Measurements from ENCODE around the gene CORO1C. TPM values are rescaled to one million over a fixed set of nuclear protein-coding genes. Genes with fewer than 3 reads are reported as not detected.
"Not testable (repeated sequence)": the region's sequence is repeated elsewhere in the genome, so short reads cannot be mapped to it uniquely, and the experiment has no call there.

Gene CORO1C
- total RNA-seq, 1 donor from 2014 or later, result 39.2 TPM

DNA sequence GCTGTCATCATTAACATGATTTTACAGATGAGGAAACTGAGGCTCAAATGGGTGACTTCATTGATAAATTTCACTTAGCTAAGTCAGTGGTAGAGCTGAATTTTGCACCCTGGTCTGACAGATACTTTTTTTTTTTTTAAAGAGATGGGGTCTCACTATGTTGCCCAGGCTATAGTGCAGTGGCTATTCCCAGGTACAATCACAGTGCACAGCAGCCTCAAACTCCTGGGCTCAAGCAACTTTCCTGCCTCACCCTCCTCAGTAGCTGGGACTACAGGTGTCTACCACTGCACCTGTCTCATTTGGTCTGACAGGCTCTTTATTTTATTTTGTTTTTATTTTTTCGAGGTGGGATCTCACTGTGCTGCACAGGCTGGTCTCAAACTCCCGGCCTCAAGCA is 24.2 kb upstream of the CORO1C start:
- DNase-seq (ENCODE audit: low spot score) (no peak), ATAC-seq (no peak)

DNA sequence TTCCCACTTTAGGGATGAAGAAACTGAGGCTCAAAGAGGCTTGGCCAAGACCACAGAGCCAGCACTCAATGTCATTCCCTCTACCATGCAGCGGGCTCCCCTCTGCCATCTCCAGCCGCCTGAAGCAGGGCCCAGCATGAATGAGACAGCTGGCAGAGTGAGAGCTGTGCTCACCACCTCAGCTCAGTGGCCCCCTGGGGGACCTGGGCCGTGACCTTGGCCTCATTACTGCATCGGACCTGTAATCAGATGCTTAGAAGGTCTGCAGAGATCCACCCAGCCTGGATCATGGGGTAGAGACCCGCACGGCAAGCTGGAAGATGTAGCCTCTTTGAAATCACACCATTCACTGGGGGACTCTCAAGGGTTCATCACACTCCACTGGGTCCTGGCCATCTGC is 22.7 kb upstream of the CORO1C start:
- DNase-seq (ENCODE audit: low spot score) (no peak), ATAC-seq (no peak)

DNA sequence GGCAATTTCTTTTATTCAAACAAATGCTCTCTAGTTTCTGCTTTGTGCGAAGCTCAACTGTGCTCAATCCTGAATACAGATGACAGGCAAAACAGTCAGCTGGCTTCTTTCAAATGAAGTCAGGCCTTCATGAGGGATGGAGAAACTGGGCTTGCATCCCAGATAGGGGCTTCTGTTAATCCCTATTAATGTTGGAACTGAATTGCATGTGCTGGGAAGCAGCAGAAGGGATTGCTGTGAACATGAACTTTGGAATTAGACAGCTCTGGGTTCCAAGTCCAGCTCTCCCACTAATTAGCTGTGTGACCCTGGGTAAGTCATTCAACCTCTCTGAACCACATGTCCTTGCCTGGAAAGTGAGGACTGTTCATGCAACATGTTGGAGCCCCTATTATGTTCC is 21.1 kb upstream of the CORO1C start:
- ATAC-seq, result no peak
- DNase-seq (ENCODE audit: low spot score), result no peak

DNA sequence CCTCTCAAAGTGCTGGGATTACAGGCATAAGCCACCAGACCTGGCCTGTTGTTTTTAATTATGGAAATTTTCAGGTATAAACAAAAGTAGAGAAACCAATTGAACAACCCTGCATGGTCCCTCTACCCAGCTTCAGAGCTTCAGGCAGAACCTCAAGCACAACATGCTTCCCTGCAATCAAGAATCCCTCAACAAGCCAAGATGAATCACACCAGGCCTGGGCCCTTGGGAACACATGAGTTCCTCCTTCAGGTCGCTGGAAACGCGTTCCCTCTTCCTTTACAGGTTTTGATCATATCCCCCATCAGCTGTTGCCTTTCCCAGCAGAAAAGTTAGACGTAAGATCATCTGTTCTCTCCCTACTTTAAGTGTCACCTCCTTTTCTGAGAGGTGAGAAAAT is 20.5 kb upstream of the CORO1C start:
- DNase-seq (ENCODE audit: low spot score) (no peak), ATAC-seq (no peak)

DNA sequence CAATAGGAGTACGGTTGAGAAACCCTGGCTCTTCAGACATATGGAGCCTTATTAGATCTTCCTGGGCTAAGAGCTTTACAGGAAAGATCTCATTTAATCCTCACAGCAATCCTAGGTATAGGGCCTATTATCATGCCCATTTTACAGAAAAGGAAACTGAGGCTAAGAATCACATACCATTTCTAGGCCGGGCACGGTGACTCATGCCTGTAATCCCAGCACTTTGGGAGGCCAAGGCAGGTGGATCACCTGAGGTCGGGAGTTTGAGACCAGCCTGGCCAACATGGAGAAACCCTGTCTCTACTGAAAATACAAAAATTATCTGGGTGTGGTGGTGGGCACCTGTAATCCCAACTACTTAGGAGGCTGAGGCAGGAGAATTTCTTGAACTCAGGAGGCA is 19.7 kb upstream of the CORO1C start:
- DNase-seq (ENCODE audit: low spot score); ATAC-seq: not testable (repeated sequence)

DNA sequence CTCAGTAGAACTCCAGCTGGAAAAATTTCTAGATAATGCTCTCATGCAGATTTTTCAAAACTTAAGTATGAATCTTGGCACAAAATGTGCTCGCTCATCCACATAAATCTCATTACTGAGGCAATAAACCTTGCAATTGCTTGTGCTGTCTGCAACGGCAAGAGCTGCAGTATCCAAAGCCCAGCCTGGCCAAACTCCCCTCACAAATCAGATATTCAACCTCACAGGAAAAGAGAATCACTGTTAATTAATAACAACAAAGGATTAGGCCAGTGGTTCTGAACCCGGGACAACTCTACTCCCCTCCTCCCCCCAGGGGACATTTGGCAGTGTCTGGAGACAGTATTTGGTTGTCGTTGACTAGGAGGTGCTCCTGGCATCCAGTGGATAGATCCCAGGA is 19.2 kb upstream of the CORO1C start:
- DNase-seq (ENCODE audit: low spot score) (no peak), ATAC-seq (no peak)

DNA sequence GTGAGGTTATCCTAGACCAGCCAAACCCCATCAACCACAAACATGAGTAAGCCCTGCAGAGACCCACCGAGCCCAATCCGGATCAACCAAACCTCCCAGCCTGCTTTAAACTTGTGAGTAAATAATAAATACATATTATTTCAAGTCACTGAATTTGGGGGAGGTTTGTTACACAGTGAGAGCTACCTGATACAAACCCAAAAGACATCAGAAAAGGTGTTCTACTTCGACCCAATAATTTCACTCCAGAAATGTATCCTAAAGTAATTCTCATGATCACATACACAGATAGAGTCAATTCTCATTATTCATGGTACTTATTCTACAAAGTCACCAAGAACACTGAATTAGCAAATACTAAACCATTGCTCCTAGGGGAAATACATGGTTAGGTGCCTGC is 16.2 kb upstream of the CORO1C start:
- DNase-seq (ENCODE audit: low spot score), result peak; percentile 5
- no peak for ATAC-seq

DNA sequence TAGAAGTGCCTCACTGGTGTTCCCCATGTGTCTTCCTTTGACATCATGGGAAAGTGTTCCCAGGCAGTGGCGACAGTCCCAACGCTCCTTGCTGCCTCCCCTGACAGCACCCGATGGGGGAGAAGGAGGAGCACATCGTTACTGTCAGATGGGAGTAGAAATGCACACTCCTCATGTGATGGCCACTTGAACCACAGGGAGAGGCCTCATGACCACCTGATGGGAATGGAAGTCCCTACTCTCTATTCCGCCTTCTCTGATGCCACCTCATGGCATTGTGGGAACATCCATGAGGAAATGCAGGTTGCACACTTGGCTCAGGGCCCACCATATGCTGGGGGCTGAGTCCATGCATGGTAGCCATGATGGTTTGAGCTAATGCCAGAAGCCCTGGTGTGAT is 14.3 kb upstream of the CORO1C start:
- DNase-seq (ENCODE audit: low spot score) (peak; percentile 36), ATAC-seq (no peak)

DNA sequence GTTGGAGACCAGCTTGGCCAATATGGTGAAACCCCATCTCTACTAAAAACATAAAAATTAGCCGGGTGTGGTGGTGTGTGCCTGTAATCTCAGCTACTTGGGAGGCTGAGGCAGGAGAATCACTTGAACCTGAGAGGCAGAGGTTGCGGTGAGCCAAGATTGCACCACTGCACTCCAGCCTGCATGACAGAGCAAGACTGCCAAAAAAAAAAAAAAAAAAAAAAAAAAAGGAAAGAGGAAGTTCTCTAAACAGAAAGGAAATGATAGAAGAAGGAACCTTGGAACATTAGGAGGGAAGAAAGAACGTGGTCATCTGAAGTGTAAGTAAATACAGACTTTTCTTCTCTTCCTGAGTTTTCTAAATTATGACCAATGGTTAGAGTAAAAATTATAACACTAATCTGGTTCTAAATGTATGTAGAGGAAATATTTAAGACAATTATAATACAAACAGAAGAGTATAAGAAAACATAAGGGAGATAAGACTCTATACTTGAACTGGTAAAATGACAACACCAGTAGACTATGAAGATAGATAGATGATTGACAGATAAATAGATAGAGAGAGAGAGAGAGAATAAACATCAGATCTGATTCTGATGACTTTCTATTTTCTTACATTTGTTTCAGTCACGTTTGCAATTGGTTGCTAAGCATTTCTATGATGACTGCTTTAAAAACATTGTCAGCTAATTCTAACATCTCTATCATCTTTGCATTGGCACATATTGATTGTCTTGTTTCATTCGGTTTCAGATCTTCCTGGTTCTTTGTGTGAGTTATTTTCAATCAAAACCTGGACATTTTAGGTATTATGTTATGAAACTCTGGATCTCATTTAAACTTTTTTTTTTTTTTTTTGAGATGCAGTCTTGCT is 12.9 kb upstream of the CORO1C start:
- ATAC-seq, result no peak
- peak; percentile 44 for DNase-seq (ENCODE audit: low spot score)

DNA sequence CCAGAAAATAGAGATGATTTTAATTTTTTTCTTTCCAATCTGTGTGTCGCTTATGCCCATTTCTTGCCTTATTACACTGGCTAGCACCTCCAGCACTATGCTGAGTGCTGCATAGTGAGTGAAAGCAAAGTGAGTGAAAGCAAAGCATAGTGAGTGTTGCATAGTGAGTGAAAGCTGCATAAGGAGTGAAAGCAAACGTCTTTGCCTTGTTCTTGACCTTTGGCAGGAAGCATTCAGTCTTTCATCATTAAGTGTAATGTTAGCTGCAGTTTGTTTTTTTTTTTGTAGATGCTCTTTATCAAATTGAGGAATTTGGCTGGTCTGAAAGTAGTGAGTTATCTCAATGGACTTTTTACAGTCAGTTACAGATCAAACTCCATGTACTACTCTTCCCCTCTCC is 6.9 kb upstream of the CORO1C start:
- ATAC-seq, result no peak
- no peak for DNase-seq (ENCODE audit: low spot score)

DNA sequence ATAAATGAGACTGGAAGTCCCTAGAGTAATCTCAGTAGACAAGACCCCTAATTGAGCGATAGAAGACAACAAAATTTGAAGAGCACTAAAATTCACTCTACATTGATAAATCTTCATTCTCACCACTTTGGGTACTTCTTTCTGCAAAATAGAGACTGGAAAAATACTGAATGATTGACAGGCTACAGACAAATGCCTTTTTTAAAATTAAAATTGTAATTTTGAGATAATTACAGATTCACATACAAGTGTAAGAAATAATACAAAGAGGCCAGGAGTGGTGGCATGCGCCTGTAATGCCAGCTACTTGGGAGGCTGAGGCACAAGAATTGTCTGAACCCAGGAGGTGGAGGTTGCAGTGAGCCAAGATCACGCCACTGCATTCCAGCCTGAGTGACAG is 4.5 kb upstream of the CORO1C start:
- ATAC-seq (no peak), DNase-seq (ENCODE audit: low spot score) (no peak)

DNA sequence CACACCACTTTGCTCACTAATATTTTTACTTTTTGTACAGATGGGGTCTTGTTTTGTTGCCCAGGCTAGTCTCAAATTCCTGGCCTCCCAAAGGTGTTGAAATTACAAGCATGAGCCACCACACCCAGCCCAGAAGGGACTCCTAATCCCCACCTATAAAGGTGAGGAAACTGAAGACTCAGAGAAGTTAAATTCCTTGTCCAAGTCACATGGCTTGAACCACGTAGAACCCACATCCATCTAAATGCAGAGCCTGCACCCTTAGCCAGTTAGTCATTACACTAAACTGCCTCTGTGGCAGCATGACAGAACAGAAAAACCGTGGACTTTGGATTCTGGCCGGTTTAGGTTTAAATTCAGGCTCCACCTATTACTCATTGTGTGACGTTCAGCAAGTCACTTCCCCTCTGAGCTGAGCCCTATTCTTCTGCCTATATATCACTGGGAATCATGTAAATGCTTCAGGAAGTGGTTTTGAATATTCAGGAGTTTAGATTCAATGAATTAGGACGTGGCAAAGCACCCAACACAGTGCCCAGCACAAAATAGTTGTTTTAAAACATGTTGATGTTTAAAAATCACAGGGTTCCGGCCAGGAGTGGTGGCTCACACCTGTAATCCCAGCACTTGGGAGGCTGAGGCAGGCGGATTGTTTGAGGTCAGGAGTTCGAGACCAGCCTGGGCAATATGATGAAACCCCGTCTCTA is 3.0 kb upstream of the CORO1C start:
- peak; percentile 85 for DNase-seq (ENCODE audit: low spot score)
- peak; percentile 30 for ATAC-seq

DNA sequence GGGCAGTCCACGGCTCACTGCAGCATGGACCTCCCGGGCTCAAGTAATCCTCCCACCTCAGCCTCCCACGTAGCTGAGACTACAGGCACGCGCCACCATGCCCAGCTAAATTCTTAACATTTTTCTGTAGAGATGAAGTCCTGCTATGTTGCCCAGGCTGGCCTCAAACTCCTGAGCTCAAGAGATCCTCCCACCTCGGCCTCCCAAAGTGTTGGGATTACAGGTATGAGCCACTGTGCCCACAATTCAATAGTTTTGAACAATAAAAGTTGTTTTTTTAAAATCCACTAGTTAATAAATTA is 1.9 kb upstream of the CORO1C start:
- not testable (repeated sequence) for ATAC-seq; DNase-seq (ENCODE audit: low spot score)

GRCh38 chr12:108732489-108733229 is 1.3 kb upstream of the CORO1C start:
- ATAC-seq (no peak), DNase-seq (ENCODE audit: low spot score) (no peak)

- peak; percentile 100 for DNase-seq (ENCODE audit: low spot score)
- peak; percentile 78 for ATAC-seq
These were observed 646 bp upstream of the CORO1C start for GRCh38 chr12:108731866-108732461.

GRCh38 chr12:108730365-108731104 is 783 bp downstream of the CORO1C start:
- ATAC-seq (peak; percentile 22), DNase-seq (ENCODE audit: low spot score) (peak; percentile 70)

GRCh38 chr12:108729612-108730364 is 1.5 kb downstream of the CORO1C start:
- ATAC-seq (no peak), DNase-seq (ENCODE audit: low spot score) (no peak)

GRCh38 chr12:108728820-108729611 is 2.3 kb downstream of the CORO1C start:
- DNase-seq (ENCODE audit: low spot score), result no peak

More at GRCh38 chr12:108728820-108729611, 2.3 kb downstream of the CORO1C start:
- ATAC-seq, result no peak

All from left lobe of liver (tissue), 2 donors.